ENCODE results near the gene SKAP2. TPM values are rescaled to one million over a fixed set of nuclear protein-coding genes. Genes with fewer than 3 reads are reported as not detected.

The SKAP2 gene
- polyA plus RNA-seq, 3 donors = 19.2 to 204 (median 158) TPM

- Mint-ChIP-seq H3K27me3 (ENCODE audit: low read depth in 3 of 3) (peaks cover 0 to 2% (median 2%) of the 10 kb centered on the region in 3 donors), H3K27ac (no peak overlapping the region), H3K36me3 (no peaks in the 10 kb centered on the region), H3K4me1 (no peaks in the 10 kb centered on the region), H3K9me3 (peaks cover 0 to 3% (median 1%) of the 10 kb centered on the region in 7 donors), H3K4me3 (no peak overlapping the region)
- DNase-seq = no peak
- Histone ChIP-seq H3K4me1 (ENCODE audit: control insufficient read depth in 1 of 2, insufficient read depth in 2 of 2, low read length in 2 of 2) (no peaks in the 10 kb centered on the region), H3K79me2 (ENCODE audit: insufficient read depth, low read length) (no peaks in the 10 kb centered on the region), H3K4me3 (replicated peaks in 1 of 3; ENCODE audit: low read depth in 2 of 3, low read length in 3 of 3) (no peak overlapping the region), H3K4me2 (replicated peaks; ENCODE audit: extremely low read depth, low read length, poor library complexity, severe bottlenecking) (no peak overlapping the region), H2AFZ (ENCODE audit: insufficient read depth, low read depth, low read length, poor library complexity, severe bottlenecking) (no peak overlapping the region), H4K20me1 (ENCODE audit: insufficient read depth, low read length) (no peaks in the 10 kb centered on the region), H3K27ac (ENCODE audit: low read depth in 1 of 2, low read length in 2 of 2) (no peak overlapping the region), H3K9me3 (replicated peaks in 1 of 2; ENCODE audit: control insufficient read depth in 1 of 2, insufficient read depth in 1 of 2, low read length in 2 of 2) (no peaks in the 10 kb centered on the region), H3K36me3 (replicated peaks in 1 of 2; ENCODE audit: control insufficient read depth in 1 of 2, insufficient read depth in 2 of 2, low read length in 2 of 2) (no peaks in the 10 kb centered on the region), H3K27me3 (ENCODE audit: control insufficient read depth in 2 of 2, insufficient read depth in 2 of 2, low read length in 2 of 2) (no peaks in the 10 kb centered on the region), H3K9ac (ENCODE audit: insufficient read depth, low read length, poor library complexity, severe bottlenecking) (no peak overlapping the region)
- 90% methylated on average over 4 of the region's 6 CpGs for WGBS (ENCODE audit: insufficient coverage)
- TF ChIP-seq CTCF (IDR thresholded peaks at IDR 0.05) = no peak
- intact Hi-C loops (cut with micrococcal nuclease) = no loop called here
Measured at GRCh38 chr7:26637610-26638009, 226.8 kb downstream of the SKAP2 start.

GRCh38 chr7:26636808-26637207, 227.6 kb downstream of the SKAP2 start:
- no peaks in the 10 kb centered on the region for H3K27me3 ChIP-seq (ENCODE audit: control insufficient read depth in 2 of 2, insufficient read depth in 2 of 2, low read length in 2 of 2)
- TF ChIP-seq CTCF (IDR thresholded peaks at IDR 0.05) = no peak
- no peaks in the 10 kb centered on the region for H3K36me3 ChIP-seq (replicated peaks in 1 of 2; ENCODE audit: control insufficient read depth in 1 of 2, insufficient read depth in 2 of 2, low read length in 2 of 2)
- no peaks in the 10 kb centered on the region for H3K79me2 ChIP-seq (ENCODE audit: insufficient read depth, low read length)
- H3K9me3 ChIP-seq (replicated peaks in 1 of 2; ENCODE audit: control insufficient read depth in 1 of 2, insufficient read depth in 1 of 2, low read length in 2 of 2) = no peaks in the 10 kb centered on the region
- H3K27me3 Mint-ChIP-seq (ENCODE audit: low read depth in 3 of 3) = peaks cover 0 to 2% (median 2%) of the 10 kb centered on the region in 3 donors
- H3K4me2 ChIP-seq (replicated peaks; ENCODE audit: extremely low read depth, low read length, poor library complexity, severe bottlenecking) = no peak overlapping the region
- no peak for DNase-seq
- H3K9me3 Mint-ChIP-seq = peaks cover 0 to 3% (median 1%) of the 10 kb centered on the region in 7 donors
- no peak overlapping the region for H3K27ac ChIP-seq (ENCODE audit: low read depth in 1 of 2, low read length in 2 of 2)
- H3K27ac Mint-ChIP-seq = no peak overlapping the region
- no peak overlapping the region for H3K9ac ChIP-seq (ENCODE audit: insufficient read depth, low read length, poor library complexity, severe bottlenecking)
- WGBS (ENCODE audit: insufficient coverage) = 93% methylated on average over 3 of the region's 3 CpGs
- H3K4me3 Mint-ChIP-seq = no peak overlapping the region
- no peaks in the 10 kb centered on the region for H3K36me3 Mint-ChIP-seq
- H2AFZ ChIP-seq (ENCODE audit: insufficient read depth, low read depth, low read length, poor library complexity, severe bottlenecking) = no peak overlapping the region
- no peaks in the 10 kb centered on the region for H3K4me1 ChIP-seq (ENCODE audit: control insufficient read depth in 1 of 2, insufficient read depth in 2 of 2, low read length in 2 of 2)
- H3K4me3 ChIP-seq (replicated peaks in 1 of 3; ENCODE audit: low read depth in 2 of 3, low read length in 3 of 3) = no peak overlapping the region
- H4K20me1 ChIP-seq (ENCODE audit: insufficient read depth, low read length) = no peaks in the 10 kb centered on the region
- intact Hi-C loops (cut with micrococcal nuclease) = no loop called here
- no peaks in the 10 kb centered on the region for H3K4me1 Mint-ChIP-seq

All from CD14-positive monocyte (primary cell).